ENCODE data around the gene DPP6.

DPP6 gene

GRCh38 chr7:154380771-154381170 is 328.6 kb downstream of the DPP6 start:
- H3K4me3 ChIP-seq (ENCODE audit: low read depth, low read length): no peak overlapping the region
- H3K27me3 ChIP-seq (replicated peaks): no peaks in the 10 kb centered on the region
- TF ChIP-seq CTCF (IDR thresholded peaks at IDR 0.05; ENCODE audit: low read depth, low read length, missing control alignments): no peak
- no peaks in the 10 kb centered on the region for H3K36me3 ChIP-seq (replicated peaks)
- H3K27ac ChIP-seq: no peak overlapping the region
- DNase-seq: no peak
- in situ Hi-C loops (cut with HindIII; ENCODE audit: low pct_ligation_motif_present, low sequenced_read_pairs): no loop called here

DNA sequence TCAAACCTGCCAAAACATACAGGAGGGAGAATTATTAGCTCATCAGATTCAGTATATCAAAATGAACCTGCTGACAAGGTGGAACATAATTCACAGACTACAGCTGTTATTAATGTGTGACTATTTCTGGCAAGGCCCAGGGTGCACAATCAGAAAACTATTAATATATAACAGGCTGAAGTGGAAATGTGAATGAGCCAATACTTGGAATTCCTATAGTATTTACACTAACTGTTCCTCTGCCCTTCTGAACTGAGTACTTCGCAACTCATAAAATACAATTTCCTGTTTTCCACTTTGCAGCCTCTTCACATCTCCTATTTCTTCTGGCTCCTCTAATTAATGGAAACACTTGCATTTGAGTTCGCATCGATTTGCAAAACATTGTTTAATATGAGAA is 330.8 kb downstream of the DPP6 start:
- in situ Hi-C loops (cut with HindIII; ENCODE audit: low pct_ligation_motif_present, low sequenced_read_pairs): no loop called here
- no peak for DNase-seq
- Histone ChIP-seq H3K4me3 (ENCODE audit: low read depth, low read length) (no peak overlapping the region), H3K27ac (no peak overlapping the region), H3K36me3 (replicated peaks) (no peaks in the 10 kb centered on the region), H3K27me3 (replicated peaks) (no peaks in the 10 kb centered on the region)
- TF ChIP-seq CTCF (IDR thresholded peaks at IDR 0.05; ENCODE audit: low read depth, low read length, missing control alignments): no peak

DNA sequence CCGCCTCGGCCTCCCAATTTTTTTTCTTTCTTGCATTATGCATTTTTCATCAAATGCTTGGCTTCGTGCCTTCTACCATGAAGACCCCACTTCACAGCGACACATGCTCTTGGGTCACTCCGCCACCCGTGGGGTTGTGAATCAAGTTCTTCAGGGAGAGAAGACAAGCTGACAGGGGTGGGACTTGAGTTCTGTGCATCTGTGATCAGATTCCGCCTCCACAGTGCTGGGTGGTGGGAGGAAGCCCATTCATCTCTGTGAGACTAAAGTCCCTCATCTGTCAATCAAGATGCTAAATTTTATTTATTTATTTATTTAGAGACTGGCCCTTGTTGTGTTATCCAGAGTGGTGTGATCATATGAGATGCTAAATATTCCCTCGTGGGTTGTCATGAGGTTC is 333.0 kb downstream of the DPP6 start:
- Histone ChIP-seq H3K36me3 (replicated peaks) (no peaks in the 10 kb centered on the region), H3K4me3 (ENCODE audit: low read depth, low read length) (no peak overlapping the region), H3K27ac (no peak overlapping the region), H3K27me3 (replicated peaks) (no peaks in the 10 kb centered on the region)
- in situ Hi-C loops (cut with HindIII; ENCODE audit: low pct_ligation_motif_present, low sequenced_read_pairs): no loop called here
- DNase-seq: no peak
- no peak for TF ChIP-seq CTCF (IDR thresholded peaks at IDR 0.05; ENCODE audit: low read depth, low read length, missing control alignments)

- TF ChIP-seq CTCF (IDR thresholded peaks at IDR 0.05; ENCODE audit: low read depth, low read length, missing control alignments): no peak
These were observed 335.1 kb downstream of the DPP6 start for GRCh38 chr7:154387252-154387651.

GRCh38 chr7:154388412-154388811 is 336.2 kb downstream of the DPP6 start:
- no peaks in the 10 kb centered on the region for H3K27me3 ChIP-seq (replicated peaks)
- no peak for TF ChIP-seq CTCF (IDR thresholded peaks at IDR 0.05; ENCODE audit: low read depth, low read length, missing control alignments)
- H3K4me3 ChIP-seq (ENCODE audit: low read depth, low read length): no peak overlapping the region
- no peak for DNase-seq
- in situ Hi-C loops (cut with HindIII; ENCODE audit: low pct_ligation_motif_present, low sequenced_read_pairs): no loop called here
- H3K36me3 ChIP-seq (replicated peaks): no peaks in the 10 kb centered on the region
- no peak overlapping the region for H3K27ac ChIP-seq

More at GRCh38 chr7:154387252-154387651, 335.1 kb downstream of the DPP6 start:
- Histone ChIP-seq H3K27ac (no peak overlapping the region), H3K4me3 (ENCODE audit: low read depth, low read length) (no peak overlapping the region), H3K27me3 (replicated peaks) (no peaks in the 10 kb centered on the region), H3K36me3 (replicated peaks) (no peaks in the 10 kb centered on the region)
- in situ Hi-C loops (cut with HindIII; ENCODE audit: low pct_ligation_motif_present, low sequenced_read_pairs): no loop called here
- DNase-seq: no peak

DNA sequence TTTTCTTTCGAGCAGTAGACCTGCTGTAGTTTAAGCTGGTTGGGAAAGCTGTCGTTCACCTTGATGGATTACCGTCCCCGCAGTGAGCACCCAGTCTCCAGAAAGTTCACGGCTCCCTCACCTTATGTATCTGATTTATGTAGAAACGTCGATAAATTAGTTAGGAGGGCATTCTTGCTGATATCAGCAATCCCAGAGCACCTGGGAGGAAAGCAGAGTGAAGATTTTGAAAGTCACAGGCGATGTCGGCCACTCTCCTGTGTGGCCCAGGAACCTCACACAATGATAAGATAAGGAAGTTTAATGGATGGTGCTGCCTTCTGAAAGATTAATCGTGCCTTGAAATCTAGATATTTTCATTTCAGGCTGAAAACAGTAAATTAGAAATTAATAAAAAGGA is 336.8 kb downstream of the DPP6 start:
- in situ Hi-C loops (cut with HindIII; ENCODE audit: low pct_ligation_motif_present, low sequenced_read_pairs): no loop called here

More for the DNA sequence above, 336.8 kb downstream of the DPP6 start:
- H3K27ac ChIP-seq: no peak overlapping the region
- no peaks in the 10 kb centered on the region for H3K36me3 ChIP-seq (replicated peaks)
- no peak overlapping the region for H3K4me3 ChIP-seq (ENCODE audit: low read depth, low read length)
- no peak for DNase-seq
- H3K27me3 ChIP-seq (replicated peaks): no peaks in the 10 kb centered on the region
- TF ChIP-seq CTCF (IDR thresholded peaks at IDR 0.05; ENCODE audit: low read depth, low read length, missing control alignments): no peak

All from brain microvascular endothelial cell (primary cell).